Measurements from ENCODE around the gene MMP24.

- TF ChIP-seq ZNF639 (CRISPR knock-in tag; conservative IDR thresholded peaks at IDR 0.05) (no peak), CTCF (CRISPR knock-in tag; IDR thresholded peaks at IDR 0.05) (no peak), NCOR1 (IDR thresholded peaks at IDR 0.05; ENCODE audit: borderline replicate concordance, low read length) (no peak), RERE (CRISPR knock-in tag; IDR thresholded peaks at IDR 0.05; ENCODE audit: low read depth) (no peak), POLR2A (IDR thresholded peaks at IDR 0.05; ENCODE audit: insufficient read depth in 1 of 2, low read depth in 2 of 2, low read length in 2 of 2) (no peak), PRMT3 (CRISPR knock-in tag; IDR thresholded peaks at IDR 0.05; ENCODE audit: borderline replicate concordance, low read depth) (no peak), HMGXB3 (CRISPR knock-in tag; IDR thresholded peaks at IDR 0.05; ENCODE audit: borderline replicate concordance) (no peak), TRAFD1 (CRISPR knock-in tag; IDR thresholded peaks at IDR 0.05; ENCODE audit: borderline replicate concordance) (no peak), SP4 (CRISPR knock-in tag; IDR thresholded peaks at IDR 0.05) (peak; percentile 32; the same call in 1 of the 2 replicates), MYC (CRISPR knock-in tag; IDR thresholded peaks at IDR 0.05; ENCODE audit: borderline replicate concordance) (0 out of 2 replicates have a peak, but pooled peaks have one; percentile 29)
Observed at GRCh38 chr20:35263532-35264341, 37.2 kb downstream of the MMP24 start.

Data from HepG2 (cell line).